Measurements from ENCODE around the gene SERINC2. TPM values are rescaled to one million over a fixed set of nuclear protein-coding genes. Genes with fewer than 3 reads are reported as not detected.
"Not testable (repeated sequence)": the region's sequence is repeated elsewhere in the genome, so short reads cannot be mapped to it uniquely, and the experiment has no call there.

Gene SERINC2
- polyA plus RNA-seq, 1 donor (not counting 4 experiments of a cell fraction or from before 2014, with no cell fraction given), result 171 TPM

GRCh38 chr1:31428436-31429221, 15.6 kb downstream of the SERINC2 start:
- H3K9ac ChIP-seq (ENCODE audit: control insufficient read depth, extremely low read depth, insufficient read depth, low read length), result no peak overlapping the region
- no peak for FAIRE-seq
- peaks cover 41% of the 10 kb centered on the region for H3K79me2 ChIP-seq (ENCODE audit: control insufficient read depth, insufficient read depth, low read length)
- no peak overlapping the region for H3K4me3 ChIP-seq (ENCODE audit: control insufficient read depth in 2 of 3, extremely low read depth in 1 of 3, insufficient read depth in 2 of 3, low read depth in 1 of 3, low read length in 3 of 3)
- H3K9me1 ChIP-seq (ENCODE audit: control insufficient read depth, extremely low read depth, insufficient read depth, low read length), result peaks cover 3% of the 10 kb centered on the region
- peaks cover 9% of the 10 kb centered on the region for H4K20me1 ChIP-seq (ENCODE audit: control insufficient read depth, extremely low read depth, insufficient read depth, low read length)
- no peak overlapping the region for H3K4me2 ChIP-seq (ENCODE audit: control insufficient read depth, extremely low read depth, insufficient read depth, low read depth, low read length)
- H3K36me3 ChIP-seq (ENCODE audit: control insufficient read depth in 2 of 2, extremely low read depth in 1 of 2, insufficient read depth in 2 of 2, low read length in 2 of 2), result peaks cover 62 to 81% of the 10 kb centered on the region in 2 experiments
- H2AFZ ChIP-seq (ENCODE audit: control insufficient read depth, low read length), result no peak overlapping the region
- TF ChIP-seq, protein P1, sequence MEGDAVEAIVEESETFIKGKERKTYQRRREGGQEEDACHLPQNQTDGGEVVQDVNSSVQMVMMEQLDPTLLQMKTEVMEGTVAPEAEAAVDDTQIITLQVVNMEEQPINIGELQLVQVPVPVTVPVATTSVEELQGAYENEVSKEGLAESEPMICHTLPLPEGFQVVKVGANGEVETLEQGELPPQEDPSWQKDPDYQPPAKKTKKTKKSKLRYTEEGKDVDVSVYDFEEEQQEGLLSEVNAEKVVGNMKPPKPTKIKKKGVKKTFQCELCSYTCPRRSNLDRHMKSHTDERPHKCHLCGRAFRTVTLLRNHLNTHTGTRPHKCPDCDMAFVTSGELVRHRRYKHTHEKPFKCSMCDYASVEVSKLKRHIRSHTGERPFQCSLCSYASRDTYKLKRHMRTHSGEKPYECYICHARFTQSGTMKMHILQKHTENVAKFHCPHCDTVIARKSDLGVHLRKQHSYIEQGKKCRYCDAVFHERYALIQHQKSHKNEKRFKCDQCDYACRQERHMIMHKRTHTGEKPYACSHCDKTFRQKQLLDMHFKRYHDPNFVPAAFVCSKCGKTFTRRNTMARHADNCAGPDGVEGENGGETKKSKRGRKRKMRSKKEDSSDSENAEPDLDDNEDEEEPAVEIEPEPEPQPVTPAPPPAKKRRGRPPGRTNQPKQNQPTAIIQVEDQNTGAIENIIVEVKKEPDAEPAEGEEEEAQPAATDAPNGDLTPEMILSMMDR (optimal IDR thresholded peaks at IDR 0.05 in 1 of 3, IDR thresholded peaks at IDR 0.05 in 1 of 3, conservative IDR thresholded peaks at IDR 0.05 in 1 of 3; ENCODE audit: extremely low read depth in 1 of 3, insufficient read depth in 2 of 3, low read length in 3 of 3), result no peak
- no peak for TF ChIP-seq EZH2 (IDR thresholded peaks at IDR 0.05; ENCODE audit: low read length)
- dilution Hi-C loops (cut with MboI; ENCODE audit: extremely low pct_ligation_motif_present, low sequenced_read_pairs), result no loop called here
- DNase-seq (ENCODE audit: low read depth, low spot score), result no peak
- H3K27ac ChIP-seq (ENCODE audit: control insufficient read depth, insufficient read depth, low read length), result no peak overlapping the region
- H3K27me3 ChIP-seq (ENCODE audit: control insufficient read depth, extremely low read depth, insufficient read depth, low read length), result no peaks in the 10 kb centered on the region
- H3K4me1 ChIP-seq (ENCODE audit: control insufficient read depth, extremely low read depth, insufficient read depth, low read length), result peaks cover 28% of the 10 kb centered on the region
- no peaks in the 10 kb centered on the region for H3K9me3 ChIP-seq (ENCODE audit: control insufficient read depth, low read depth, low read length)

DNA sequence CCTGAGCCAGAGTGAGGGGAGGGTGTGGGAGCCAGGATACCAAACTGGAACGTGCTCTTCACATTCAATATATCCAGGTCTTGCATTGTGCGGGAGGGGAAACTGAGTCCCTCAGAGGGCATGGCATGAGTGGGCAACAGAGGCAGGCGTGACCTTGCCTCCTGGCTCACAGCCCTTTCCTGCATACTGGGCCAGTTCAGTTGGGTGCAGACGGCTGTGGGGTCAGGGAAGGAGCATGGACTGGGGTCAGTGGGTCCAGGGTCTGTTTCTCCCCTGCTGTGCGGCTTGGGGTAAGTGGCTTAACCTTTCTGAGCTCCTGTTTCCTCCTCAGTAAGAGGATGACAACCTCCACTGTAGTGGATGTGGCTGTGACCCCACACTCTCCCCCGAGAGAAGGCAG, 16.6 kb downstream of the SERINC2 start:
- DNase-seq (ENCODE audit: low read depth, low spot score) (no peak), FAIRE-seq (no peak)
- dilution Hi-C loops (cut with MboI; ENCODE audit: extremely low pct_ligation_motif_present, low sequenced_read_pairs), result no loop called here
- Histone ChIP-seq H3K27me3 (ENCODE audit: control insufficient read depth, extremely low read depth, insufficient read depth, low read length) (no peaks in the 10 kb centered on the region), H3K9me1 (ENCODE audit: control insufficient read depth, extremely low read depth, insufficient read depth, low read length) (peaks cover 3% of the 10 kb centered on the region), H2AFZ (ENCODE audit: control insufficient read depth, low read length) (no peak overlapping the region), H3K36me3 (ENCODE audit: control insufficient read depth in 2 of 2, extremely low read depth in 1 of 2, insufficient read depth in 2 of 2, low read length in 2 of 2) (peaks cover 65 to 77% of the 10 kb centered on the region in 2 experiments), H4K20me1 (ENCODE audit: control insufficient read depth, extremely low read depth, insufficient read depth, low read length) (peaks cover 8% of the 10 kb centered on the region), H3K9ac (ENCODE audit: control insufficient read depth, extremely low read depth, insufficient read depth, low read length) (no peak overlapping the region), H3K4me2 (ENCODE audit: control insufficient read depth, extremely low read depth, insufficient read depth, low read depth, low read length) (no peak overlapping the region), H3K4me1 (ENCODE audit: control insufficient read depth, extremely low read depth, insufficient read depth, low read length) (peaks cover 32% of the 10 kb centered on the region), H3K4me3 (ENCODE audit: control insufficient read depth in 2 of 3, extremely low read depth in 1 of 3, insufficient read depth in 2 of 3, low read depth in 1 of 3, low read length in 3 of 3) (no peak overlapping the region), H3K79me2 (ENCODE audit: control insufficient read depth, insufficient read depth, low read length) (peaks cover 32% of the 10 kb centered on the region), H3K27ac (ENCODE audit: control insufficient read depth, insufficient read depth, low read length) (no peak overlapping the region), H3K9me3 (ENCODE audit: control insufficient read depth, low read depth, low read length) (no peaks in the 10 kb centered on the region)
- TF ChIP-seq, protein P1 (optimal IDR thresholded peaks at IDR 0.05 in 1 of 3, IDR thresholded peaks at IDR 0.05 in 1 of 3, conservative IDR thresholded peaks at IDR 0.05 in 1 of 3; ENCODE audit: extremely low read depth in 1 of 3, insufficient read depth in 2 of 3, low read length in 3 of 3), result no peak
- TF ChIP-seq EZH2 (IDR thresholded peaks at IDR 0.05; ENCODE audit: low read length), result no peak

DNA sequence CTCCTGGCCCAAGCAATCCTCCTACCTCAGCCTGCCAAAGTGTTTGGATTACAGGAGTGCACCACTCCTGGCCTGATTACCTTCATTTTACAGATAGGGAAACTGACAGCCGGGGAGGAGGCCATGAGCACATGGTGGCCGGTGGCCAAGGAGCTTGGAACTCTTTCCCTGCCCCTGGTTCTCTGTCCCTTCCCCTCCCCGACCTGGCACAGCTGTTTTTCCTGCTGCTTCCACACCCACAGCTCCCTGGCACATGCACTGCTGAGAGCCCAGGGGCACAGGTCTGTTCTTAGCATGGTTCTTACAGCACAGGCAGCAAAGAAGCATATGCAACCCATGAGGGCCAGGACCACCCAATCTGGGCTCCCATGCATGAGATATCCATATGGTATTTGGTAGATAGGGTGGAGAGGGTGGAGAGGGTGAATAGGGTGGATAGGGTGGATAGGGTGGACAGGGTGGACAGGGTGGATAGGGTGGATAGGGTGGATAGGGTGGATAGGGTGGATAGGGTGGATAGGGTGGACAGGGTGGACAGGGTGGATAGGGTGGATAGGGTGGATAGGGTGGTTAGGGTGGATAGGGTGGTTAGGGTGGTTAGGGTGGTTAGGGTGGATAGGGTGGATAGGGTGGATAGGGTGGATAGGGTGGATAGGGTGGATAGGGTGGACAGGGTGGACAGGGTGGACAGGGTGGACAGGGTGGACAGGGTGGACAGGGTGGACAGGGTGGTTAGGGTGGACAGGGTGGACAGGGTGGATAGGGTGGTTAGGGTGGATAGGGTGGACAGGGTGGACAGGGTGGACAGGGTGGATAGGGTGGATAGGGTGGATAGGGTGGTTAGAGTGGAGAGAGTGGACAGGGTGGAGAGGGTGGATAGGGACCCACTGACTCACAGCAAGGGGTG, 18.6 kb downstream of the SERINC2 start:
- DNase-seq (ENCODE audit: low read depth, low spot score); H3K4me2 ChIP-seq (ENCODE audit: control insufficient read depth, extremely low read depth, insufficient read depth, low read depth, low read length); H3K4me3 ChIP-seq (ENCODE audit: control insufficient read depth in 2 of 3, extremely low read depth in 1 of 3, insufficient read depth in 2 of 3, low read depth in 1 of 3, low read length in 3 of 3); H3K9ac ChIP-seq (ENCODE audit: control insufficient read depth, extremely low read depth, insufficient read depth, low read length); FAIRE-seq; H3K9me1 ChIP-seq (ENCODE audit: control insufficient read depth, extremely low read depth, insufficient read depth, low read length); dilution Hi-C loops (cut with MboI; ENCODE audit: extremely low pct_ligation_motif_present, low sequenced_read_pairs); H2AFZ ChIP-seq (ENCODE audit: control insufficient read depth, low read length); H3K27me3 ChIP-seq (ENCODE audit: control insufficient read depth, extremely low read depth, insufficient read depth, low read length); H3K9me3 ChIP-seq (ENCODE audit: control insufficient read depth, low read depth, low read length); H3K27ac ChIP-seq (ENCODE audit: control insufficient read depth, insufficient read depth, low read length): not testable (repeated sequence)
- Histone ChIP-seq H3K4me1 (ENCODE audit: control insufficient read depth, extremely low read depth, insufficient read depth, low read length) (peaks cover 19% of the 10 kb centered on the region), H3K36me3 (ENCODE audit: control insufficient read depth in 2 of 2, extremely low read depth in 1 of 2, insufficient read depth in 2 of 2, low read length in 2 of 2) (peaks cover 53 to 66% of the 10 kb centered on the region in 2 experiments), H4K20me1 (ENCODE audit: control insufficient read depth, extremely low read depth, insufficient read depth, low read length) (peaks cover 18% of the 10 kb centered on the region), H3K79me2 (ENCODE audit: control insufficient read depth, insufficient read depth, low read length) (peaks cover 15% of the 10 kb centered on the region)
